Caco-2 (cell line): ENCODE data around the gene PON1. TPM values are rescaled to one million over a fixed set of nuclear protein-coding genes. Genes with fewer than 3 reads are reported as not detected.

Experiments used
- BruUV-seq: library from RNA; stranded (reverse); fragments of 400-500 nt; replicated peaks from 2 replicates; lab custom pipeline; 2021; lab: Mats Ljungman, UMichigan
- CTCF ChIA-PET: fragments of 300-600 bp; sonication (Branson Sonifier 250); formaldehyde crosslinking; loops from one replicate; lab custom pipeline; 2022; ENCODE audit warnings: antibody characterized with exemption; lab: Charles Lee
- POLR2A ChIA-PET: fragments of 300-600 bp; sonication (Branson Sonifier 250); formaldehyde crosslinking; loops from one replicate; lab custom pipeline; 2022; ENCODE audit warnings: antibody characterized with exemption; lab: Charles Lee
- DNase-seq, 2 experiments: peaks; one replicate each; pipeline versions ENCODE4 v3.0.0 to v3.0.0-alpha.2; 2020 to 2022
- H3K27me3 ChIP-seq: replicated peaks from 2 replicates; pipeline ENCODE4 v1.6.0; 2011; ENCODE audit warnings: low read length; ENCODE audit not compliant: control insufficient read depth, insufficient read depth
- H3K36me3 ChIP-seq: 2 replicates; pipeline ENCODE4 v1.5.1; 2011; ENCODE audit warnings: low read length; ENCODE audit not compliant: control insufficient read depth, insufficient read depth
- H3K4me1 ChIP-seq: fragments of 250-450 bp; sonication (Bioruptor Pico); 2 replicates; pipeline ENCODE4 v1.5.1; 2020; ENCODE audit warnings: mild to moderate bottlenecking
- H3K4me3 ChIP-seq: 2 replicates; pipeline ENCODE4 v1.5.1; 2011; ENCODE audit warnings: low read depth, mild to moderate bottlenecking, control low read depth, low read length
- H3K9me3 ChIP-seq: fragments of 250-450 bp; sonication (Bioruptor Pico); 2 replicates; pipeline ENCODE4 v1.5.1; 2020; ENCODE audit warnings: mild to moderate bottlenecking, moderate library complexity
- H3K27ac Mint-ChIP-seq: one replicate; pipeline ENCODE4 v1.8.0; 2022; ENCODE audit warnings: mixed read lengths; ENCODE audit not compliant: unreplicated experiment
- H3K27me3 Mint-ChIP-seq: one replicate; pipeline ENCODE4 v1.8.0; 2022; ENCODE audit warnings: mixed read lengths; ENCODE audit not compliant: insufficient read depth, unreplicated experiment
- H3K36me3 Mint-ChIP-seq: one replicate; pipeline ENCODE4 v1.8.0; 2022; ENCODE audit warnings: mild to moderate bottlenecking, mixed read lengths; ENCODE audit not compliant: insufficient read depth, unreplicated experiment
- H3K4me1 Mint-ChIP-seq: one replicate; pipeline ENCODE4 v1.8.0; 2022; ENCODE audit warnings: low read depth, mixed read lengths; ENCODE audit not compliant: unreplicated experiment
- H3K4me3 Mint-ChIP-seq: one replicate; pipeline ENCODE4 v1.8.0; 2022; ENCODE audit warnings: mild to moderate bottlenecking, moderate library complexity, mixed read lengths; ENCODE audit not compliant: unreplicated experiment
- H3K9me3 Mint-ChIP-seq: one replicate; pipeline ENCODE4 v1.8.0; 2022; ENCODE audit warnings: mixed read lengths; ENCODE audit not compliant: unreplicated experiment
- CTCF ChIP-seq, 2 experiments: fragments of 200-600 bp in 1 of 2; IDR thresholded peaks; 1 replicate in 1 of 2; 2 replicates in 1 of 2; pipeline versions ENCODE4 v1.5.1 to v1.8.0; 2011 to 2022; ENCODE audit warnings: antibody characterized with exemption in 1 of 2, control low read depth in 1 of 2, inconsistent platforms in 1 of 2, low read depth in 1 of 2, low read length in 1 of 2, mild to moderate bottlenecking in 1 of 2, moderate library complexity in 1 of 2; ENCODE audit not compliant: insufficient read depth in 1 of 2, severe bottlenecking in 1 of 2, unreplicated experiment in 1 of 2
- intact Hi-C: fragments of 100-400 bp; cut with micrococcal nuclease; formaldehyde crosslinking; loops from one replicate; pipeline ENCODE4 v1.10.0; 2022; ENCODE audit not compliant: unreplicated experiment
- total RNA-seq: library from RNA; stranded (reverse); gene quantifications from 2 replicates; pipeline ENCODE4 v1.2.3, GENCODE V29; 2022

Gene PON1
- total RNA-seq, 1 experiment from 2014 or later = not detected

GRCh38 chr7:95295397-95295796, 28.9 kb downstream of the PON1 start:
- no peak overlapping the region for H3K4me3 ChIP-seq
- no peaks in the 10 kb centered on the region for H3K9me3 Mint-ChIP-seq
- no peaks in the 10 kb centered on the region for H3K4me1 ChIP-seq
- DNase-seq = no peak
- no peak overlapping the region for H3K27ac Mint-ChIP-seq
- CTCF ChIA-PET = no interaction called here
- no peaks in the 10 kb centered on the region for H3K36me3 ChIP-seq
- H3K4me1 Mint-ChIP-seq = no peaks in the 10 kb centered on the region
- TF ChIP-seq CTCF (IDR thresholded peaks at IDR 0.05; ENCODE audit: insufficient read depth in 1 of 2, low read depth in 1 of 2, low read length in 1 of 2, severe bottlenecking in 1 of 2, unreplicated experiment in 1 of 2) = no peak
- H3K27me3 Mint-ChIP-seq = no peaks in the 10 kb centered on the region
- no TSS peak for BruUV-seq
- POLR2A ChIA-PET = no interaction called here
- H3K4me3 Mint-ChIP-seq = no peak overlapping the region
- no peaks in the 10 kb centered on the region for H3K9me3 ChIP-seq
- H3K27me3 ChIP-seq = no peaks in the 10 kb centered on the region
- no peaks in the 10 kb centered on the region for H3K36me3 Mint-ChIP-seq
- intact Hi-C loops = no loop called here

GRCh38 chr7:95290166-95290830, 34.0 kb downstream of the PON1 start:
- BruUV-seq = no TSS peak
- Histone ChIP-seq H3K27me3 (no peaks in the 10 kb centered on the region), H3K4me3 (no peak overlapping the region), H3K9me3 (no peaks in the 10 kb centered on the region), H3K36me3 (no peaks in the 10 kb centered on the region), H3K4me1 (no peaks in the 10 kb centered on the region)
- POLR2A ChIA-PET = no interaction called here
- H3K27me3 Mint-ChIP-seq = no peaks in the 10 kb centered on the region
- H3K27ac Mint-ChIP-seq = no peak overlapping the region
- no peak for DNase-seq
- H3K36me3 Mint-ChIP-seq = peaks cover 6% of the 10 kb centered on the region
- no peak overlapping the region for H3K4me3 Mint-ChIP-seq
- TF ChIP-seq CTCF (IDR thresholded peaks at IDR 0.05; ENCODE audit: insufficient read depth in 1 of 2, low read depth in 1 of 2, low read length in 1 of 2, severe bottlenecking in 1 of 2, unreplicated experiment in 1 of 2) = no peak
- H3K9me3 Mint-ChIP-seq = no peaks in the 10 kb centered on the region
- no peaks in the 10 kb centered on the region for H3K4me1 Mint-ChIP-seq
- intact Hi-C loops = no loop called here
- CTCF ChIA-PET = no interaction called here

GRCh38 chr7:95286096-95286495, 38.2 kb downstream of the PON1 start:
- H3K27ac Mint-ChIP-seq = no peak overlapping the region
- POLR2A ChIA-PET = no interaction called here
- Histone ChIP-seq H3K36me3 (no peaks in the 10 kb centered on the region), H3K4me1 (no peaks in the 10 kb centered on the region), H3K27me3 (no peaks in the 10 kb centered on the region), H3K4me3 (no peak overlapping the region), H3K9me3 (no peaks in the 10 kb centered on the region)
- H3K36me3 Mint-ChIP-seq = peaks cover 6% of the 10 kb centered on the region
- H3K9me3 Mint-ChIP-seq = no peaks in the 10 kb centered on the region
- no peak overlapping the region for H3K4me3 Mint-ChIP-seq
- no TSS peak for BruUV-seq
- no peaks in the 10 kb centered on the region for H3K4me1 Mint-ChIP-seq
- H3K27me3 Mint-ChIP-seq = no peaks in the 10 kb centered on the region
- no peak for TF ChIP-seq CTCF (IDR thresholded peaks at IDR 0.05; ENCODE audit: insufficient read depth in 1 of 2, low read depth in 1 of 2, low read length in 1 of 2, severe bottlenecking in 1 of 2, unreplicated experiment in 1 of 2)
- intact Hi-C loops = no loop called here
- CTCF ChIA-PET = interaction anchor here (0.6 kb wide), 1 partner anchor 135 kb away, joined by 6 read pairs; no protein-coding TSS in a partner anchor
- DNase-seq = no peak
